DMS114 treated with DMSO at 0.1 percent for 48 hours (cell line): ENCODE measurements around the gene KCNJ15.

Experiments
- DNase-seq: peaks from one replicate; lab custom pipeline; 2025; ENCODE audit not compliant: unreplicated experiment; lab: John Stamatoyannopoulos, UW

The KCNJ15 gene

DNA sequence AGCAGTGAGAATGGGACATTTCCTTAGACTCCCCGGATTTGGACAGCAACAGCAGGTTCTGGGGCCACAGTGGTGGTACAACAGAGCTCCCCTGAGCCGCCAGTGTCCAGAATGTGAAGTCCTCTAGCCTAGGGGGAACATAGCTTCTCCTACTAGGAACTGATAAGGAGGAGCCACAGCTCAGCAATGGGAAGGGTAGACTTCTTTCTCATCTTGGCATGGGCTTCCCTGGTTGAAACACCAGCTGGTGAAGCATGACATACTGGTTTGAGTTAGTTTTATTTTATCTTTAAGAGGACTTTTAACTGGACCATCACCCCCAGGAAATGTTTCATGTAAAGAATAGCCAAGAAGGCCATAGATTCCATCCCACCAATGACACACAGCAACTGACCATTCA is 68.4 kb downstream of the KCNJ15 start:
- no peak for DNase-seq

DNA sequence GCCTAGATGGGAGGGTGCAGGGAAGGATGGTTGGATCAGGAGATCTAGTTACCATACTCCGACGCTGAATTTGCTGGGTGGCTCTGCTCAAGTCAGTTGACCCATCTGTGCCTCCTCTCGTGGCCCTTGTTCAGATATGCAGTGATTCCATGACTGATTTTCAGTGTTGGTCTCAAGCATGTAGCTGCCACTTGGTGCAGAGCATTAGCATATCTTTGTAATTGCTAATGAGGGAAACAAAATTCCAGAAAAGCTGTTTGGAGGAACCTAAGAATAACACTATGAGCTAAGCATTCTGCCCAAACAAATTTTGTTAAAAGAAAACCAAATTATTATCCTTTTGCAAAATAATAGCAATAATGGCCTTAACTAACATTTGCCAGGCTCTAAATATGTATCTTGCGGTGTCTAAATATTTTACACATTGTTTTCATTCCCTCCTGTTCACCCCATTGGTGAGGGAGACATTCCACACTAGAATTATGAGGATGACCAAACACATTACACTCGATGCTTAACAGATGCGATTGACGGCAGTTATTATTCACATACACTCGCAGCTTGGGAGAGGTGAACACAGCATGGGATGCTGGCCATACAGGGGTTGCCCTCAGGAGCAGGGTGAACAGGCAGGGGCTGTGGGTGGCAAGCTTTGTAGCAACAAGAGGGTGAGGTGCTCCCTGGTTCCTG is 69.1 kb downstream of the KCNJ15 start:
- DNase-seq: no peak

DNA sequence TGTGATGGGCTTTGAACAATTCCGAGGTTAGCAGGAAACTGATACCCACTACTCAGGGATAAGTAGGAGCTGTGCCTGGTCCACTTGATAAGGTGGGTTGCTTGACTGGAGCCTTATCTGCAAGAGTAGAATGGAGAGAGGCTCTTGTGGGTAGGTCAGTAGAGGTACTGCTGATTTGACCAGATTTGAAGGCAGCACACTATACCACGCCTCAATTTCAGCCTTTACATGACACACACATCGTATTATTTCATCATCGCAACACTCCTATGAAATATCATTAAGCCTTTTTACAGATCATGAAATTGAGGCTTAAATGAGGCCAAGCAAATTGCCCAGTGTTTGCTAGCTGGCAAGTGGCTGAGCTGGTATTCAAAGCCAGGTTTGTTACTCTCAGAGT is 69.6 kb downstream of the KCNJ15 start:
- no peak for DNase-seq

DNA sequence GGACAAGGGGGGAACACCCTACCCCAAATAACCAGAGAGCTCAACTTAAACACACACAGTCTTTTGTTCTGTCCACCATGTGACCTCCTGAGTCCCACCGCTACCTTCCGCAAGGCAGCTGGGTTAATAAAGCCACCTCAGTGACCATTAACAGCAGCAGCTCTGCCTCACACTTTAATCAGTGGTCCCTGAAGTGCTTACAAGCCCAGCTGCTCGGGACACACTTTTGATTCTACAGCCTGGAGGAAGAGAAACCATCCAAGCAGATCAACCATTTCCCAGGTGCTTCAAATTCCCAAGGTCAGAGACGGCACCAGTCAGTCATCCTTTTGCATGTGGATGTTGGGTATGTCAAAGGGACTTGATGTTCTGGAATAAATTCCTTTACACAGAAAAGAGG is 70.1 kb downstream of the KCNJ15 start:
- DNase-seq: no peak

DNA sequence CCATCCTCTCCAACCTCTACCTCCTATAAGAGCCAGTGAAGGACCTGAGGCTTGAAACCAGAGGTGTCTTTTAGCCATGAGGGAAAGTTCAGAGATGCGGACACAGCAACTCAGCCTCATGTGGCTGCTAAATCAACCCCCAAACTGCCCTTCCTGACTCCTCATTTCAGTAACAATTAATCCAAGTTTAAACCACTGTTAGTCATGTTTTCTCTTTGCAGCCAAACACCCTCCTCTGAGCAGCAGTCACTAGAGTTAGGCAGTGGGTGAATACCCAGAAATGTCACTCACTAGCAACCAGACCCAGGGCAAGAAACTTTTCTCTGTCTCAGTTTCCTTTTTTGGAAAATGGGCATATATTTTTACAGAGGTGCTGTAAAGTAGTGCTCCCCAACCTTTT is 71.2 kb downstream of the KCNJ15 start:
- DNase-seq: no peak

DNA sequence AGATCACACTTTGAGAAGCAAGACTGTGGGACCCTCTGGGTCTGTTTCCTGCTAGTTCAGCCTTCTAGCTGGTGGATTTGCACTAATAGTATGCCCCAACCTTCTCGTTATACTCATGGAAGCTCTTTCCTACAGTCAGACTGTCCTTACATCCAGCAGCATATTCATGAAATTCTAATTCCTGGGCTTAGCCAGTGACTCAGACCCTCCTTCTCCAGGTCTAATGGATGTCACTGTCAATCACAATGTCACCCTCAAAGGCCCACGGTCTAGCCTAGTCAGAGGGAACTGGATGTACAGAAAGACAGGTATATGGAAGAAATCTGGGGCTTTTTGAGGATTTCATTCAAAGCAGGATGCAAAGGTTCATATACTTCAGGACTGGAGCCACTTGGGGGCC is 72.4 kb downstream of the KCNJ15 start:
- no peak for DNase-seq

DNA sequence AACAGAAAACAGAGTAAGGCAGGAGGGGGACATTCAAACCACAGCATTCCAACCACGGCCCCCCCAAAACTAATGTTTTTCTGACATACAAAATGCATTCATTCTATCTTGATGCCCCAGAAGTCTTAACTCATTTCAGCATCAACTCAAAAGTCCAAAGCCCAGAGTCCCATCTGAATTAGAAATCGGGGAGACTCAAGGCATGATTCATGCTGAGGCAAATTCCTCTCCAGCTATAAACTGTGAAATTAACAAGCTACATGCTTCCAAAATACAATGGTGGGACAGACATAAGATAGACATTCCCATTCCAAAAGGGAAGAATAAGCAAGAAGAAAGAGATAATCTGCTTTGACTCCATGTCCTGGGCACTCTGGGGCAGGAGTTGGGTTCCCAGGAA is 73.9 kb downstream of the KCNJ15 start:
- DNase-seq: no peak

DNA sequence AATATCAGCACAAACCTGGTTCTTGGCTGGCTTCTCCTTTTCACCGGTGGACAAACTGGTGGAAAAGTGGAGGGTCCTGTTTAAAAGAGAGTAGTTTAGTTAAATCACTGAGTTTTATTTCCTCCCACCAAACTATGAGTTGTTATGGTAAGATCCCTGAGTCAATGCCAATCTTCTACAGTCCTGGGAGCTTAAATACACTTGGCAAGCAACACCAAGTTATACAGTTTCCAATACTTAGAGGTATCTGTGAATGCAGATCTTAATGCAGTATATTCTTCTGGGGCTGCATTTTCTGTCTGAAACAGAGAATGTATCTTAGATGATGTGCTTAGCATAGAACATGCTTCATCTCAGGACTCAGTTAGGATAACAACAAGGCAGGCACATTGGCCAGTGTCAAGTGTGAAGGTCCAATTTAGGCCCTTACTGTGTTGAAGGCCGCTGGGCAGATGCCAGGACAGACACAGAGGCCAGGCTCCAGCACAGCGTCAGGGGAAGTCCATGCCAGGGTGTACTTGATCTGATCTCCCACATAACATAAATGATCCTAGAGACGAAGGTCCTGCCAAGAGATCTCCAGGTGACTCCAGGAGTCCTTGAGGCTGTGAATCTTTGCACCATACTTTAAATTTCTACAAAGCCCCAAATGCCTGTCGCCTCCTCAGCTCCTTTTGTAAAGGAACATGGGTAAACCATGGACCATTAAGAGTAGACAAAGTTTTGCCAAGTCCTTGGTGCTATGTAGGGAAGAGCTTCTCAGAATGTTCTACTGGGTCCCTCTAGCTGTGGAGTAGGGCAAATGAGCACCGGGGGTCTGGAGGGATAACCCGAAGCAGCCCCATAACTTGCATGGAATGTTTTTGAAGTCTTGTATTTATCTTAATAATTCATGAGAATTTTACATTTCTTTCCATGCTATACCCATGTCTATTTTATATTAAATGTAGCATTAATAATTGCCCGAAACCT is 76.8 kb downstream of the KCNJ15 start:
- DNase-seq: no peak

DNA sequence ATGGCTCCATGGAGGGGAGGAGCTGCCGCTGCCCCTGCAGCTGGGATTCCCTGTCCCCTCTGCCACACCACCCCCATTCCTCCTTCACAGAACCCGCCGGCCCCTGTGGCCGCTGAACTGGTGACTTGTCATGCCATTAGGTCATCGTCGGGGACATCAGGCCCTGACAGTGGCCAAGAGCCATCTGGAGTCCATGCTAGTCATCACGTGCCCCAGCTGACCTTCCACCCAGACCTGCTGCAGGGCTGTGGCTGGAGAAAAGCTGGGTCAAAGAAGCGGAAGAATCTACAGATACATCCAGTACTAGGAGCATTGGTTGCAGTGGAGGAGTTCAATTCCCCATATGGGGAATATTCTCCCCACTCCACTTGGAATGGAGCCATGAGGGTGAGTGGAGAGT is 78.1 kb downstream of the KCNJ15 start:
- DNase-seq: no peak

DNA sequence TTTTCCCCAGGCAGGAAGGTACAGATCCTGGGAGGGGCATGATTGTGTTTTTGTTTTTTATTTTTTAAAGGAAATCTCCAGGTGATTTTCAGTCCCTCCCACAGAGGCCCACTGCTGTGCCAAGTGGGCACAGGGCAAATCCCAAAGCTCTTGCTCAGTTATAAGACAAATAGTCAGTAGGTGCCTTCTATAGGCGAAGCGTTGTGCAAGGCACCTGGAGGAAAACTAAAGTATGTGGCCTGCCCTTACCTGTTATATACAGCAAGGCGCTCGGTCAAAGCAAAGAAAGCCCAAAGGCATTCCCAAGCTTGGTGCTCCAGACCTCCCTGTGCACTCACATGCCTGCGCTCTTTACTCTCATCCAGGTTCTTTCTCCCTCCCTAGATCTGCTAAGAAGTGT is 81.0 kb downstream of the KCNJ15 start:
- no peak for DNase-seq

DNA sequence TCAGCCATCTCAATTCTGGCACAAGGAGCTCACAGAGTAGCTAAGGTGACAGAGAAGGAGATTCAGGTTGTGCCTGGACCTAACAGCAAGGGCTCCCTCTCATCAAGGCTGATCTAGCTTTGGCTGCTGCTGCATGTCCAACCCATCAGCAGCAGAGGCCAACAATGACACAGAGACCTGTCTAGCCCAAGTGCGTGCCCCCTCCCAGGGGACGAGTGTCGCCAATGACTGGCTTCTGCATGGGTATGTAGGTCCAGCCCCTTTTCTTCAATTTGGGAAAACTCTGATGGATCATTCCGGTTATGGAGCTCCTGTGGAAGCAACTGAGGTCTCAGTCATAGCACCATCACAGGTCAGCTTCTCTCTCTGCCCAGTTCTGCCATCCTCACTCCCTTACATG is 83.3 kb downstream of the KCNJ15 start:
- DNase-seq: no peak

DNA sequence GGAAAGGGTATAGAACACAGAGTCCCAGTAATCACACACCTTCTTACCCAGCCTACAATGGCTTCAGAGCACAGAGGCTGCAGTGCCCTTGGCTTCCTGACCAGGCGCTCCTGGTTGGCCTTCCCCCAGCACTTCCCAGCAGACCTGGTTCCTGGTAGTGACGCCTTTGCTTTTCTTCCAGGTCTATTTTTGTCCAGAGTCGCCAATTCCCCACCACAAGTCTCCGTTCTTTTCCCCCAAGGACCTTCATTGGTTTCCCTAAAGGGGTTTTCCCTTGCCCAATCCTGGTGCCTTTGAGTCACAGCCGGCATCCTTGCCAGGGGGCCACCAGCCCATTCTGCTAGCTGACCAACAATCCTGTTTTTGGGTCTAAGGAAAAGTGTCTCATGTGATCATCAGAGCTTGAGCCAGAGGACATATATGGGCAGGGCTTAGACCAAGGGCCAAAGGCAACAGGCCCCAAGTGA is 84.8 kb downstream of the KCNJ15 start:
- DNase-seq: no peak

DNA sequence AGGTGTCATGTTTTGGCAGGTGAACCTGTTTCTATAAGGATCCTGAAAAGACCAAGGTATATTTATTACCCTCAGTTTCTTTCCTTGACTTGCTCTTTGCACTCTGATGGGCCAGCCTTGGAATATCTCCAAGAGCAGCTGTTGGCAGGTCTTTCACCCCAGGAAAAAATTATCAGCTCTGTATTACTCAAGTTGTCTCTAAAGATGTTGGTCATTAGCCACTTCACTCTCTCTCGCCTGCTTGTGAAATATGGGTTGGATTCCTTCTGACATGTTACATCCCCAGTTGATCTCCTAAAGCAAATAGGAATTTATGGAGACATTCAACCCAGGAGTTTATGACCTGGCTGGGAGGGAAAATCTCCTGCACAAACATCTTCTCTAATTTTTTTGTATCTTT is 85.9 kb downstream of the KCNJ15 start:
- no peak for DNase-seq

DNA sequence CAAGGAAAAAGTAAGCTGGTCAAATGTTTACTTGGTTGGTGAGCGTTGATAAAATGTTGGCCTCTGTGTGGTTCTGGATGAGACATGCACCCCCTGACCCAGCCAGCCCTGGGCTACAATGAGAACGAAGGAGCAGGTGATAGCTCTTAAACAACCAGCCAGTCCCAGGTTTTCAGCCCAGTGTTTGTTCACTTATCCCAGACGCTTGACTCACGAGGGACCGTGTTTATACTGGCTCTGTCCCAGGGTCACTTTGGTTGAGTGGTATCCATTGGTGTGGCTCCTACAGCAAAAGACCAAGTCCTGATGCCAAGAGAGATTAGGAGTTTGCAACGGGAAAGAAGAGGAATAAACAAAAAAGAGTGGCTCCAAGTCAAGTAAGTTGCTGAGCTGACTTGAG is 86.9 kb downstream of the KCNJ15 start:
- no peak for DNase-seq

DNA sequence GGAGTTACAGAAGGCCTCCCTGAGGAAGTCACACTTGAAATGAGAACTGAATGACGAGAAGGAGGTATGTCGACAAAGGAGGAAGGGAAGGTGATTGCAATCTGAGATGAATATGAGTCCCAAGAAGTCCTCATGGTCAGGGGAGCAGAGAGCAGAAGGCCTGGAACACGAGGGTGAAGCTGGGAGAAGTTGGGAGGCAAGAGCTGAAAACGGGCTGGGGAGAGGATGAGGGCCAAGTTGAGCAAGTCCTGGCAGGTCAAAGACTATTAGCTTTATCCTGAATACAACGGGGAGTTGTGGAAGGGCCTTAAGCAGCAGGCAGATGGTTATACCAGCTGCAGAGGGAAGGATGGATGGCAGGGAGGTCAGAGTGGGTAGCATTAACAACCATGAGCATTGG is 89.5 kb downstream of the KCNJ15 start:
- no peak for DNase-seq

DNA sequence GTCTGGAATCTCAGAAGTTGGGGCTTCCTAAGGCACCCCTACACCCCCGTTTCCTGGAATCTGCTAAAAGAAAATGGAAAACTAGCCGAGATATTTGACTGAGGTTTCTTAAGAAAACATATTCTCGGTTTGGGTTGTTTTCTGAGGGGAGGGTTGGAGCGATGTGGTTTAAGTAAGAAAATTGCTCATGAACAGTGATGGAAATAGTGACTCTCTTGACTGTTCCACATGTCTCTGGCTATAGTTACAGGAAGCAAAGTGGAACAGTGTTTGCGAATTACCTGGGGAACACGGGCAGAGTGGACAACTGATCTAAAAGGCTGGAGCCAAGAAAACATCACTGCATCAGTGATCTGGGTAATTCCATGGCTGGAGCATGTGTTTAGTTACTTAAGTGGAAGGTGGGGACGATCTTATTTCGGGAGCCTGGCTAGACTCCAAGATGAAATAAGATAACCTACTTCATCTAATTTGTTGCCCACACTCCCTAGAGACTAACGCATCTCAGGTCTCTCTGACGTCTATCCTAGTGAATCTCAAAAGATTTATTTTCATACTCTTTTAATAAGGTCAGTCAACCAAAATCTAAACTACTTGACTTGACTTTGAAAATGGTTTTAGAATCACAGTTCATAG is 92.4 kb downstream of the KCNJ15 start:
- DNase-seq: no peak

DNA sequence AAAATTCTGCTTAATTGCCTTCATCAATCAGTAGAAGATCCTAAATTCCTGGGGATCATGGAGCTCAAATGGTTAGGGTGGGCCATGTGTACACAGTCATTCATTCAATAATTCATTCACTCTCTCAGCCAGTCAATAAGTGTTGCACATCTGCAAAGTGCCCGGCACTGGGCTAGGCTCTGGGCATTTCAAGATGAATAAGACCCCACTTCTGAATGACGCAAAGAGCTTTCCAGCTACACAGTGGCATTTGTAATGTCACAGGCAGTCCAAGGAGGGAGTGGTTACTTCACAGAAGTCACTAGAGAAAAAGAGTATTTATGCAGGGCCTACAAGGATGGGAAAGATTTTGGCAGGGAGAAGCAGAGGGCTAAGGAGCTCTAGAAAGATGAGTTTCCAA is 93.2 kb downstream of the KCNJ15 start:
- no peak for DNase-seq

DNA sequence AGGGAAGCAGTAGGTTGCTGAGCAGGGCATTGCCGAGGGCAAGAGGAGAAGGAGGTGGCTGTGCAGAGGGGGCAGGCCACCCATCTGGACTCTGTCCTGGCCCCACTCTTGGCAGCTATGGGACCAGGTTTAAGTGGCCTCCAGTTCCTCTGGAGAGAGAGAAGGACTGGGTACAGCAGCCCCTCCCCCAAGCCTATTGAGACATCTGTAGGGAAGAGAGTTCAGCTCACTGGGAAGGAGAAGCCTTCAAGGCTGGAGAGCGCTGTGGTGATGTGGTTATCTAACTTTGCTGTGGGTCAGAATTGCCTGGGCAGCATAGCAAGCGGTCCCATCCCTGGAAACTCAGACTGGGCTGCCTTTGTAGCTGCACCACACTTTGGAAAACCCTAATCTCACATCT is 93.9 kb downstream of the KCNJ15 start:
- DNase-seq: no peak

DNA sequence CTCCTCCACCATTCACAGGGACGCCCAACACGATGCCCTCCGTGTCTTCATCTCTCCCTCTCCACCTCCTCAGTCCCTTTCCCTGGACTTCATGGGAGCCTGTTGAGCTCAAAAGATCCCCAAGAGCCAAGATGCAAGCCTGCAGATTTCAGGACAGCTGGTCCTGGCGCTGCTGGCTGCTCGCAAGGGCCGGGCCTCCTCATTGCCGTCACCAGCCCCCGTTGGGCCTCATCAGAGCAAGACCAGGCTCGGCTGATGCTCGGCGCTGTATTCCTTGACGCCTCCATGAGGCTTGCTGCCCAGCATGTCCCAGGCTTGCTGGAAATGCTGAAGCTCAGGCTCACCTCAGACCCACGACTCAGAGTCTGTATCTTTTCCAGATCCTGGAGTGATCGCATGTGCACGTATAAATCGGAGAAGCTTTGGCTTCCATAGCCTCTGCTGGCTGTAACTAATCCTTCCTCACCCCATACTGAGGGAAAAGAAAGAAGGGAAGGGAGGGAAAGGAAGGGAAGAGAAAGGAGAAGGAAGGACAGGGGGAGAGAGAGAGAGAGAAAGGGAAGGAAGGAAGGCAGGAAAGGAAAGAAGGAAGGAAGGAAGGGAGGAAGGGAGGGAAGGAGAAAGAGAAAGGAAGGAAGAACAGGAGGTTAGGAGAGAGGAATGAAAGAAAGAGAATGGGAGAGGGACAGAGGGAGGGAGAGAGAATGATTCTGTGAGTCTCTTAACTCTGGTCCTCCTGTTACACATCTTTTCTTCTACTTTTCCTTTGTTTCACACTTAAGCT is 94.6 kb downstream of the KCNJ15 start:
- DNase-seq: no peak

DNA sequence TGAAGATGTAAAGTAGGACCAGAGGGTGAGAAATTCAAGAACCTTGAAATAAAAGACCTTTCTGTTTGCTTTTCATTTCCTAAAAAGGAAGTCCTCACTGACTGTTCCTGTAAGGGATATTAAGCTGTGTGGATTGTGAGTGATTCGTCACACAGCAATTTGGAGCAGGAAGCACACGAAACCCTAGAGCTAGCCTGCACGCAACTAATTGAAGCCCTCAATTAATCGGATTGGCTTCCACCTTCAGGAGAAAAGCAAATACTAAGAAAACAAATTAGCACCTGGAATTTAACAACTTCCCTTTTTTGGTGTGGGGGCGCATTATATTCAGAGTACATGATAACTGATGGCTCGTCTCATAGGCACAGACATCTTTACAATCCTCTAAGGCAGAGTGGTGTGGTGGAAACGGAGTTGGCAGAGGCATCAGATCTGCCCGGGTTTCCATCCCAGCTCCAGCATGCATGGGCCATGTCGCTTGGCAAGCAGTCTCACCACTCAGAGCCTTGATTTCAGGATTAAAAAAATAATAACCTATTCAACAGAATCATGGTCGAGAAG is 95.2 kb downstream of the KCNJ15 start:
- no peak for DNase-seq
